Stomach (tissue), 4 donors: ENCODE results near the gene SIK3.

ENCODE experiments used
- CTCF ChIP-seq, 7 experiments: fragments of 450-650 bp in 4 of 7; fragments of 200-600 bp in 3 of 7; sonication (generic) in 3 of 7; IDR thresholded peaks; one replicate each; pipeline ENCODE4 v1.5.1; 2016 to 2019; ENCODE audit warnings: antibody characterized with exemption in 7 of 7, control low read depth in 2 of 7, mild to moderate bottlenecking in 1 of 7
- EP300 ChIP-seq: sonication (generic); formaldehyde crosslinking; IDR thresholded peaks from one replicate; pipeline ENCODE4 v1.6.1; 2017; ENCODE audit warnings: antibody characterized with exemption

GRCh38 chr11:116958246-116958645, 140.0 kb downstream of the SIK3 start:
- TF ChIP-seq CTCF (IDR thresholded peaks at IDR 0.05) (no peak), EP300 (no peak)
